Measurements from ENCODE around the gene MTAP. TPM values are rescaled to one million over a fixed set of nuclear protein-coding genes. Genes with fewer than 3 reads are reported as not detected.

Gene MTAP
- polyA plus RNA-seq, 1 donor, result 48.1 TPM

DNA sequence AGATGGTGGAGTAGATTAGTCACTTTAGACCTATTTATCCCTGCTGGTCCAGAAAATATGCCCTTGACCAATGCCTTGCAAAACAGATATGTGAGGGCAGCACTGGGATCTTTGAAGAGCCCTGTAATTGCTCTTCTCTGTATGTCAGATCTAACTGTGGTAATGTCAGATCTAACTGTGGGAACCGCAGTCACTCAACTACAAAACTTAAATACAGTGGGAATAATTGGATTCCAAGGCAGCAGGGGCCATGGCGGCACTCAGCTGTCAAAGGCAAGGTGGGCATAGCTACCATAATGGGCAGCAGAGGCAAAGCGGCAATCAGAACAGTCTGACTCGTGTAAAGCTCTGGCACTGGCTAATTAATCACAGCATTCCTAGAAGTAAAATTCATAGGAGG lies 46.2 kb downstream of the MTAP start:
- no peak for DNase-seq

GRCh38 chr9:21852754-21853153 lies 50.3 kb downstream of the MTAP start:
- no peak for DNase-seq

DNA sequence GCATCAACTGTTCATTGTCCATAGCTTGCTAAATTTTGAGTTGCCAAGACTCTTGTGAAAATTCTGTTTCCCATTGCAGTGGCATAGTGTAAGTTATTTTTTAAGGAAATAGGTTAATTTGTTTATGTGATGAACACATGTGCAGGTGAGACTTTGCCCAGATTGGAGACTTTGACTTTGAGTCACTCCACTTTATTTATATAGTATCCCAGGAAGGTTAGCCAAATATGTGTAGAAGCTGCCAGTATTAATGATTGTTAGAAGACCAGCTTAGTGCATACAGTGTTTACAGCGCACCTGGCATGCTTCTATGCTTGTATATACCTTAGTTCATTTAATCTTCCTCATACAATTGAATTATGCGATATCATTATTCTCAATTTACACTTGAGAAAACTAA lies 51.0 kb downstream of the MTAP start:
- no peak for DNase-seq

GRCh38 chr9:21854119-21854518 lies 51.7 kb downstream of the MTAP start:
- DNase-seq, result no peak

DNA sequence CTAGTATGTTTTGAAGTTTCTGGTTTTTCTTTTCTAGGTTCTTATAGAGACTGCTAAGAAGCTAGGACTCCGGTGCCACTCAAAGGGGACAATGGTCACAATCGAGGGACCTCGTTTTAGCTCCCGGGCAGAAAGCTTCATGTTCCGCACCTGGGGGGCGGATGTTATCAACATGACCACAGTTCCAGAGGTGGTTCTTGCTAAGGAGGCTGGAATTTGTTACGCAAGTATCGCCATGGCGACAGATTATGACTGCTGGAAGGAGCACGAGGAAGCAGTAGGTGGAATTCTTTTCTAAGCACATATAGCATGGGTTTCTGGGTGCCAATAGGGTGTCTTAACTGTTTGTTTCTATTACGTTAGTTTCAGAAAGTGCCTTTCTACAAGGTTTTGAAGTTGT lies 52.2 kb downstream of the MTAP start:
- DNase-seq, result no peak

DNA sequence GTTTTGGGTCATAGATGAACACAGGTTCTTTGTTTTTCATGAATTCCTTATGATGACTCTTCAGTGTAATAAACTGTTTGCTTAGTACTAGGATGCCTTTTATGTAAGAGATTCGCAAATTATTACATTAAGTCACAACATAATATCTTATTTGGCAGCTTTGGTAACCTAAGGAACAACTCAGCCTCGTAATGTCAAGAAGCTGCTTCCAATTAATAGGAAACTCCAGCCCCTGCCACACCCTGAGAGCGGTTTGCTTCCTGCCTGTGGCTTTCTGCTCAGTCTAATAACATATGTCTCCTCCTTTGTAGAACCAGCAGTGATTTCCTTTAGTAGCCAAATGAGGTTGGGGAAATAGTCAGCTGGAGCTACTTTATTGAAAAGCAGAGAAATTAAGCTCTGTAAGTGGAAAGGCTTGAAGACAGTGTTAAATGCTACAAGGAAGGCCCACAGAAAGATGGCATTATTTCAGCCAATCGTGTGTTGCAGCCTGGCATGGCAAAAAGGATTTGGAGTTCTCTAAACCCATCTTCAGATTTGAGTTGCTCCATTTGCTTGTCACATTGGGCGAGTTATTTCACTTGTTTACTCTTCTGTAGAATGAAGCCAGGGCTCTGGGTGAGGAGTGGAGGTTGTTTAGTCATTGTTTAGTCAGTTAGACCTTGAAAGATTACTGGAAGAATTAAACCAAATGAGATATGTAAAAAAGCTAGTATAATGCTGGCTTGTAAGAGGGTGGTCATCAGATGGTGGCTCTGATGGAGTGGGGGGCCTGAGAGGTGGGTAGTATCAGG lies 54.1 kb downstream of the MTAP start:
- no peak for DNase-seq

DNA sequence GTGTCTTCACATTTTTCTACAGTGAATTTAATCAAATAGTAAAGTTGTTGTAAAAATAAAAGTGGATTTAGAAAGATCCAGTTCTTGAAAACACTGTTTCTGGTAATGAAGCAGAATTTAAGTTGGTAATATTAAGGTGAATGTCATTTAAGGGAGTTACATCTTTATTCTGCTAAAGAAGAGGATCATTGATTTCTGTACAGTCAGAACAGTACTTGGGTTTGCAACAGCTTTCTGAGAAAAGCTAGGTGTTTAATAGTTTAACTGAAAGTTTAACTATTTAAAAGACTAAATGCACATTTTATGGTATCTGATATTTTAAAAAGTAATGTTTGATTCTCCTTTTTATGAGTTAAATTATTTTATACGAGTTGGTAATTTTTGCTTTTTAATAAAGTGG lies 60.4 kb downstream of the MTAP start:
- DNase-seq, result no peak

GRCh38 chr9:21864505-21864904 lies 62.1 kb downstream of the MTAP start:
- no peak for DNase-seq

DNA sequence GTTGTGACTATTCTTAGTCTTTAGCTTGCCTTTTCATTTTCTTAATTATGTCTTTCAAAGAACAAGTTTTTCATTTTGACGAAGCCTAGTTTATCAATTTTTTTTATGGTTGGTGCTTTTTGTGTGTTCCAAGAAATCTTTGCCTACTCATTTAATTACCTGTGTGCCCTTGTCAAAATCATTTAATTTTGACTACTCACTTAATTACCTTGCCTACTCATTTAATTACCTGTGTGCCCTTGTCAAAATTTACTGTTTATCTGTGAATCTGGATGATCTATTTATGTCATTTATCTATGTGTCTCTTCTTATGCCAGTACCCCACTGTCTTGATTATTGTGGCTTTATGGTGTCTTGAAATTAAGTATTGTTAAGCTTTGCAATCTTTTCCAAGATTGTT lies 63.9 kb downstream of the MTAP start:
- DNase-seq, result no peak

GRCh38 chr9:21871256-21871975 lies 69.0 kb downstream of the MTAP start:
- no peak for DNase-seq

DNA sequence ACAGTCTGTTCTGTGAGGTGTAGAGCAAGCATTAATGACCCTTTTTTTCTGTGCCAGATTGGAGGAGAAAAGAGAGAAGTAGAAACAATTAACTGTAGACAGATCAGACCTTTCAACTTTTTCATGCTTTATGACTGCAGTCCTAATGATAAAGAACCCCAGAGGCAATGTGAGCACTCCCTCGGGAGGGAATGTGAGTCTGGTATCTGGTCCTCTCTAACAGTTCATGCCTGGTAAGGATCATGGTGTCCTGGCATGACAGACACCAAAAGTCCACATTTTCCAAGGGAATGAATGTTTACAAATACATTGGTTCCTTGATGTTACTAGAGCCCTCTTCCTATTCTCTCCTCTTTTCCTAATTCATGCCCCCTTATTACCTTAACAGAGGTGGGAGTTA lies 70.3 kb downstream of the MTAP start:
- no peak for DNase-seq

- no peak for DNase-seq
Measured at GRCh38 chr9:21873540-21874221, 71.2 kb downstream of the MTAP start.

DNA sequence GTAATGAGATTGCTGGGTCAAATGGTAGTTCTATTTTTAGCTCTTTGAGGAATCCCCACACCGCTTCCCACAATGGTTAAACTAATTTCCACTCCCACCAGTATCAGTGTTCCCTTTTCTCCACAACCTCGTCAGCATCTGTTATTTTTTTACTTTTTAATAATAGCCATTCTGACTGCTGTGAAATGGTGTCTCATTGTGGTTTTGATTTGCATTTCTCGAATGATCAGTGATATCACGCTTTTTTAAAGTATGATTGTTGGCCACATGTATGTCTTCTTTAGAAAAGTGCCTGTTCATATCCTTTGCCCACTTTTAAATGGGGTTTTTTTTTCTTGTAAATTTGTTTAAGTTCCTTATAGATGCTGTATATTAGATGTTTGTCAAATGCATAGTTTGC lies 73.5 kb downstream of the MTAP start:
- no peak for DNase-seq

- no peak for DNase-seq
Measured at GRCh38 chr9:21883642-21884041, 81.2 kb downstream of the MTAP start.

DNA sequence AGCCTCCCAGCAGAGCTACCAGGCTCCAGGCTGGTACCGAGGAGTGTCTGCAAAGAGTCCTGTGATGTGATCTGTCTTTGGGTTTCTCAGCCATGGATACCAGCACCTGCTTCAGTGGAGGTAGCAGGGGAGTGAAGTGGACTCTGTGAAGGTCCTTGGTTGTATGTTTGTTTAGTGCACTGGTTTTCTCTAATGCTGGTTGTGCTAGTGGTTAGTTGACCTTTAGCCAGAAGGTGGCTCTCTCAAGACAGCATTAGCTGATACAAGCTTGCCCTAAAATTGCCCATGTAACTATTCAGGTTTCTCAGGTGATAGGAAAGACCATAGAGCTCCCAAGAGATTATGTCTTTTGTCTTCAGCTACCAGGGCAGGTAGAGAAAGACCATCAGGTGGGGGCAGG lies 87.2 kb downstream of the MTAP start:
- DNase-seq, result no peak

- no peak for DNase-seq
Measured at GRCh38 chr9:21890696-21891095, 88.3 kb downstream of the MTAP start.

- DNase-seq, result no peak
Measured at GRCh38 chr9:21901546-21901945, 99.1 kb downstream of the MTAP start.

GRCh38 chr9:21902136-21902535 lies 99.7 kb downstream of the MTAP start:
- DNase-seq, result no peak

GRCh38 chr9:21903380-21903965 lies 101.0 kb downstream of the MTAP start:
- DNase-seq, result no peak

GRCh38 chr9:21904371-21904770 lies 101.9 kb downstream of the MTAP start:
- DNase-seq, result no peak

GRCh38 chr9:21904776-21905175 lies 102.3 kb downstream of the MTAP start:
- no peak for DNase-seq

DNA sequence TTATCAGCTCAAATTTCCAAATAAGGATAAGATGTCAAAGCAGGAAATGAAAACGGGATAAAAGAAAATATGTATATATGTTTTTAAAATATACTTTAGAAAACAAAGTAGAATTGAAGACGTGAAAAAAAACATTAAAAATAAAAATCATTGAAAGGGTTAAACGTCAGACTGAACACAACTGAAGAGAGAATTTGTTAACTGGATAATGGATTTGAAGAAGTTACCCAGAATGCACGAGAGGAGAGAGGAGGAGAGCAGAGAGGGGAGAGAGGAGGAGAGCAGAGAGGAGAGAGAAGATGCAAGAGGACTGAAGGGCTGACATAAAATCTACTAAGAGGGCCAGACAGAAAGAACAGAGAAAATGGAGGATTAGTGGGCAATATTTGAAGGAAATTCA lies 103.8 kb downstream of the MTAP start:
- no peak for DNase-seq

- no peak for DNase-seq
Measured at GRCh38 chr9:21906881-21907280, 104.4 kb downstream of the MTAP start.
